K562 (cell line): Measurements from ENCODE around the gene RET. TPM values are rescaled to one million over a fixed set of nuclear protein-coding genes. Genes with fewer than 3 reads are reported as not detected.

Experiments
- ARID3B ChIP-seq: fragments of 250-450 bp; sonication (Bioruptor Pico); IDR thresholded peaks from 2 replicates; pipeline ENCODE4 v1.4.0; 2020; ENCODE audit warnings: borderline replicate concordance
- ARNT ChIP-seq, 2 experiments: fragments of 450-650 bp; IDR thresholded peaks; 2 replicates each; pipeline ENCODE4 v1.6.1; 2016; ENCODE audit warnings: mild to moderate bottlenecking in 1 of 2
- CBFA2T2 ChIP-seq: fragments of 450-650 bp; conservative IDR thresholded peaks from 2 replicates; pipeline ENCODE4 v1.6.1; 2017; ENCODE audit warnings: mild to moderate bottlenecking
- CTBP1 ChIP-seq: fragments of 450-650 bp; IDR thresholded peaks from 2 replicates; pipeline ENCODE4 v1.6.1; 2016; ENCODE audit warnings: borderline replicate concordance
- DIDO1 ChIP-seq: fragments of 450-650 bp; IDR thresholded peaks from 2 replicates; pipeline ENCODE4 v1.6.1; 2016; ENCODE audit warnings: low read depth, missing biosample characterization, missing genetic modification characterization
- DPF2 ChIP-seq: fragments of 450-650 bp; IDR thresholded peaks from 2 replicates; pipeline ENCODE4 v1.6.1; 2016
- FOXK1 ChIP-seq: sonication (generic); formaldehyde crosslinking; IDR thresholded peaks from 2 replicates; pipeline ENCODE4 v1.8.0; 2022; ENCODE audit warnings: missing genetic modification reagents, mild to moderate bottlenecking, borderline replicate concordance
- FOXK2 ChIP-seq, 2 experiments: fragments of 450-650 bp; IDR thresholded peaks in 1 of 2; conservative IDR thresholded peaks in 1 of 2; 2 replicates each; pipeline ENCODE4 v1.6.1; 2016; ENCODE audit warnings: low read depth in 2 of 2, mild to moderate bottlenecking in 1 of 2
- GATAD2B ChIP-seq: fragments of 450-650 bp; IDR thresholded peaks from 2 replicates; pipeline ENCODE4 v1.6.1; 2017; ENCODE audit warnings: mild to moderate bottlenecking, borderline replicate concordance
- HDGF ChIP-seq: fragments of 450-650 bp; IDR thresholded peaks from 2 replicates; pipeline ENCODE4 v1.6.1; 2016
- HNRNPH1 ChIP-seq: fragments of 200-400 bp; formaldehyde crosslinking; optimal IDR thresholded peaks from 2 replicates; pipeline ENCODE3; 2017; ENCODE audit warnings: low read depth, mild to moderate bottlenecking, low read length, moderate library complexity
- HNRNPK ChIP-seq: fragments of 200-400 bp; formaldehyde crosslinking; IDR thresholded peaks from one replicate; pipeline ENCODE4 v1.6.1; 2018; ENCODE audit warnings: mild to moderate bottlenecking, low read depth, low read length; ENCODE audit not compliant: poor library complexity, severe bottlenecking
- HNRNPLL ChIP-seq: fragments of 200-400 bp; formaldehyde crosslinking; IDR thresholded peaks from 2 replicates; pipeline ENCODE4 v1.6.1; 2017; ENCODE audit warnings: low read length, low read depth, mild to moderate bottlenecking; ENCODE audit not compliant: poor library complexity, severe bottlenecking
- MAZ ChIP-seq, 2 experiments: fragments of 450-650 bp in 1 of 2; sonication (generic) in 1 of 2; formaldehyde crosslinking; IDR thresholded peaks in 1 of 2; conservative IDR thresholded peaks in 1 of 2; 2 replicates each; pipeline versions ENCODE4 v1.4.0 to v1.5.0; 2020; ENCODE audit warnings: mild to moderate bottlenecking in 1 of 2, missing genetic modification reagents in 1 of 2
- MXD1 ChIP-seq: fragments of 250-450 bp; sonication (Bioruptor Pico); IDR thresholded peaks from 2 replicates; pipeline ENCODE4 v1.8.0; 2021; ENCODE audit warnings: borderline replicate concordance, mild to moderate bottlenecking, moderate library complexity; ENCODE audit not compliant: poor library complexity, severe bottlenecking
- NFE2 ChIP-seq: IDR thresholded peaks from 2 replicates; pipeline ENCODE4 v1.6.1; 2014; ENCODE audit warnings: antibody characterized with exemption, low read depth
- NFRKB ChIP-seq: fragments of 450-650 bp; IDR thresholded peaks from 2 replicates; pipeline ENCODE4 v1.6.1; 2016; ENCODE audit warnings: low read depth
- NR2C2 ChIP-seq, 2 experiments: fragments of 200-800 bp in 1 of 2; sonication (Bioruptor generic) in 1 of 2; sonication (generic) in 1 of 2; formaldehyde crosslinking in 1 of 2; IDR thresholded peaks; 2 replicates each; pipeline versions ENCODE4 v1.6.1 to v1.8.0; 2016 to 2022; ENCODE audit warnings: mild to moderate bottlenecking in 1 of 2, missing compliant biosample characterization in 1 of 2, missing genetic modification characterization in 1 of 2, missing genetic modification reagents in 1 of 2
- POLR2AphosphoS5 ChIP-seq: IDR thresholded peaks from 2 replicates; pipeline ENCODE4 v1.6.1; 2011; ENCODE audit warnings: mild to moderate bottlenecking, low read depth, low read length, moderate library complexity; ENCODE audit not compliant: control insufficient read depth, insufficient read depth
- SAFB2 ChIP-seq: fragments of 200-400 bp; formaldehyde crosslinking; IDR thresholded peaks from 2 replicates; pipeline ENCODE4 v1.6.1; 2018; ENCODE audit warnings: borderline replicate concordance, low read length, low read depth, moderate library complexity; ENCODE audit not compliant: severe bottlenecking
- SMARCA4 ChIP-seq: fragments of 450-650 bp; IDR thresholded peaks from 2 replicates; pipeline ENCODE4 v1.6.1; 2016
- SP2 ChIP-seq: IDR thresholded peaks from 2 replicates; pipeline ENCODE4 v1.6.1; 2011; ENCODE audit warnings: mild to moderate bottlenecking, low read depth, low read length, moderate library complexity; ENCODE audit not compliant: poor library complexity, severe bottlenecking; ENCODE audit errors: extremely low read depth
- TEAD4 ChIP-seq, 2 experiments: sonication (generic) in 1 of 2; formaldehyde crosslinking in 1 of 2; IDR thresholded peaks; 2 replicates each; pipeline versions ENCODE4 v1.6.1 to v1.8.0; 2012 to 2022; ENCODE audit warnings: borderline replicate concordance in 1 of 2, inconsistent platforms in 1 of 2, low read length in 1 of 2, mild to moderate bottlenecking in 1 of 2, missing genetic modification reagents in 1 of 2
- TFAP4 ChIP-seq: sonication (generic); formaldehyde crosslinking; IDR thresholded peaks from 2 replicates; pipeline ENCODE4 v1.8.0; 2022; ENCODE audit warnings: missing genetic modification reagents, mild to moderate bottlenecking, moderate library complexity, borderline replicate concordance
- ZNF764 ChIP-seq: fragments of 250-450 bp; sonication (Bioruptor Pico); IDR thresholded peaks from 2 replicates; pipeline ENCODE4 v1.4.0; 2020; ENCODE audit warnings: low read depth, mild to moderate bottlenecking, moderate library complexity
- polyA plus RNA-seq, 8 experiments: library from polyadenylated mRNA; depleted of rRNA in 4 of 8; stranded (reverse) in 5 of 8; unstranded in 3 of 8; fragments of >200 nt; fragmentation: Nextera tagmentation in 2 of 8; fragmentation: Illumina TruSeq in 1 of 8; extraction: Ambion mirVana in 2 of 8; extraction: Trizol in 1 of 8; gene quantifications; 2 replicates each; pipeline versions ENCODE4 v1.2.1 to v1.2.3, GENCODE V29; 2011 to 2014; ENCODE audit warnings: inconsistent platforms in 1 of 8, missing spikeins in 1 of 8
- total RNA-seq, 7 experiments: library from RNA; depleted of rRNA in 6 of 7; stranded (reverse); fragments of >200 nt in 6 of 7; fragmentation: Illumina TruSeq in 2 of 7; extraction: Trizol in 2 of 7; gene quantifications; 2 replicates each; pipeline versions ENCODE4 v1.2.1 to v1.2.3, GENCODE V29; 2011 to 2021; ENCODE audit warnings: low replicate concordance in 1 of 7

RET gene
- total and polyA plus RNA-seq, 9 of the 15 experiments (the other 6 are each of a cell fraction or from before 2014, with no cell fraction given): 0.04 to 0.05 TPM; not detected in 7

GRCh38 chr10:43128958-43129706 lies 52.3 kb downstream of the RET start (continued):
- TF ChIP-seq FOXK2 (conservative IDR thresholded peaks at IDR 0.05 in 1 of 2, IDR thresholded peaks at IDR 0.05 in 1 of 2; ENCODE audit: low read depth in 2 of 2): no peak
- TF ChIP-seq POLR2AphosphoS5: no peak
- TF ChIP-seq SP2: no peak
- TF ChIP-seq ARID3B (CRISPR knock-in tag): no peak
- peak in 1 of 2 experiments; percentile 27; a peak in 1 of 4 replicates for TF ChIP-seq MAZ (CRISPR knock-in tag; conservative IDR thresholded peaks at IDR 0.05 in 1 of 2, IDR thresholded peaks at IDR 0.05 in 1 of 2)
- no peak for TF ChIP-seq GATAD2B
- no peak for TF ChIP-seq ZNF764 (CRISPR knock-in tag)
- no peak for TF ChIP-seq HDGF
- no peak for TF ChIP-seq DIDO1 (tag)
- no peak for TF ChIP-seq TFAP4 (CRISPR knock-in tag)
- TF ChIP-seq NFE2: no peak
- no peak for TF ChIP-seq HNRNPK
- TF ChIP-seq SAFB2: no peak
- TF ChIP-seq TEAD4 (IDR thresholded peaks at IDR 0.05; ENCODE audit: low read length): peak; percentile 66
- TF ChIP-seq TEAD4 (CRISPR knock-in tag; IDR thresholded peaks at IDR 0.05; ENCODE audit: borderline replicate concordance): no peak
- TF ChIP-seq CTBP1: 0 out of 2 replicates have a peak, but pooled peaks have one; percentile 30
- TF ChIP-seq CBFA2T2: peak; percentile 59
- no peak for TF ChIP-seq HNRNPH1
- peak; percentile 57 for TF ChIP-seq SMARCA4
- no peak for TF ChIP-seq HNRNPLL
- no peak for TF ChIP-seq MXD1
- TF ChIP-seq ARNT (IDR thresholded peaks at IDR 0.05): no peak
- no peak for TF ChIP-seq NFRKB
- no peak for TF ChIP-seq FOXK1
- no peak for TF ChIP-seq NR2C2 (CRISPR knock-in tag; IDR thresholded peaks at IDR 0.05)
- no peak for TF ChIP-seq NR2C2 (tag; IDR thresholded peaks at IDR 0.05)
- 0 out of 2 replicates have a peak, but pooled peaks have one; percentile 49 for TF ChIP-seq DPF2
